HL-60 (cell line): ENCODE data around the gene ANKUB1.

Source experiments
- DNase-seq, 2 experiments: peaks; one replicate each; pipeline ENCODE4 v3.0.0-alpha.2; 2010 to 2020; ENCODE audit warnings: low read depth in 1 of 2, low spot score in 1 of 2
- H3K27ac ChIP-seq: fragments of 250-450 bp; sonication (Bioruptor Pico); replicated peaks from 2 replicates; pipeline ENCODE4 v1.5.1; 2020; ENCODE audit warnings: mild to moderate bottlenecking, moderate library complexity
- H3K27me3 ChIP-seq: fragments of 250-450 bp; sonication (Bioruptor Pico); 2 replicates; pipeline ENCODE4 v1.5.1; 2021; ENCODE audit warnings: mild to moderate bottlenecking, moderate library complexity; ENCODE audit not compliant: insufficient read depth, poor library complexity, severe bottlenecking
- H3K4me3 ChIP-seq: replicated peaks from 2 replicates; pipeline ENCODE4 v1.5.1; 2011; ENCODE audit warnings: mild to moderate bottlenecking, control low read depth, low read length; ENCODE audit not compliant: insufficient read depth
- CTCF ChIP-seq: IDR thresholded peaks from one replicate; pipeline ENCODE4 v1.5.1; 2011; ENCODE audit warnings: low read length, control low read depth, inconsistent platforms; ENCODE audit not compliant: insufficient read depth
- GABPA ChIP-seq: IDR thresholded peaks from 2 replicates; pipeline ENCODE4 v1.6.1; 2012; ENCODE audit warnings: low read depth
- POLR2AphosphoS5 ChIP-seq: IDR thresholded peaks from 2 replicates; pipeline ENCODE4 v1.6.1; 2012; ENCODE audit warnings: low read depth
- SPI1 ChIP-seq: IDR thresholded peaks from 2 replicates; pipeline ENCODE4 v1.6.1; 2012; ENCODE audit warnings: low read depth, mild to moderate bottlenecking, borderline replicate concordance
- TF ChIP-seq, protein P1 (sequence below): IDR thresholded peaks from 2 replicates; pipeline ENCODE4 v1.6.1; 2012; ENCODE audit warnings: low read depth; ENCODE audit not compliant: insufficient replicate concordance

The ANKUB1 gene

DNA sequence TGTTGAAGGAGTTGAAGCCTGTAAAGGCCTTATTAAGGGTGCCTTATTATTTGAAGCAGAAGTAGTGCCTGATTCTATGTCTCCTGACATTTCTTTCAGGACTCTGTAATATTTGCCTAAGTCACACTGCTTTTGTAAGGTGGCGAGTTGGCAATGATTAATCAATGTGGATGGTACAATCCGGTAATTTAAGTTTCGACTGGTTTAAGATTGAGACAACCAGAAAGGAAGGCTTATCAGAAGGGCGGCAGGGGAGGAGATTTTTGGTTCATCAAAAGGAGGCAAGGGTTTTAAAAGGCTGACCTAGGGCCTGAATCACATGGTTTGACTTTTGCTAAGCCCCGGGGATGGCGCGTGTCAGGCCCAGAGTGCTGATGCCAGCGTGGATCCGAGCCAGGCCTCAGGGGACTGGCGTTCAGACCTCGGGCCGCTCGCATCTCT is 19.8 kb upstream of the ANKUB1 start:
- no peak for TF ChIP-seq SPI1
- TF ChIP-seq, protein P1, sequence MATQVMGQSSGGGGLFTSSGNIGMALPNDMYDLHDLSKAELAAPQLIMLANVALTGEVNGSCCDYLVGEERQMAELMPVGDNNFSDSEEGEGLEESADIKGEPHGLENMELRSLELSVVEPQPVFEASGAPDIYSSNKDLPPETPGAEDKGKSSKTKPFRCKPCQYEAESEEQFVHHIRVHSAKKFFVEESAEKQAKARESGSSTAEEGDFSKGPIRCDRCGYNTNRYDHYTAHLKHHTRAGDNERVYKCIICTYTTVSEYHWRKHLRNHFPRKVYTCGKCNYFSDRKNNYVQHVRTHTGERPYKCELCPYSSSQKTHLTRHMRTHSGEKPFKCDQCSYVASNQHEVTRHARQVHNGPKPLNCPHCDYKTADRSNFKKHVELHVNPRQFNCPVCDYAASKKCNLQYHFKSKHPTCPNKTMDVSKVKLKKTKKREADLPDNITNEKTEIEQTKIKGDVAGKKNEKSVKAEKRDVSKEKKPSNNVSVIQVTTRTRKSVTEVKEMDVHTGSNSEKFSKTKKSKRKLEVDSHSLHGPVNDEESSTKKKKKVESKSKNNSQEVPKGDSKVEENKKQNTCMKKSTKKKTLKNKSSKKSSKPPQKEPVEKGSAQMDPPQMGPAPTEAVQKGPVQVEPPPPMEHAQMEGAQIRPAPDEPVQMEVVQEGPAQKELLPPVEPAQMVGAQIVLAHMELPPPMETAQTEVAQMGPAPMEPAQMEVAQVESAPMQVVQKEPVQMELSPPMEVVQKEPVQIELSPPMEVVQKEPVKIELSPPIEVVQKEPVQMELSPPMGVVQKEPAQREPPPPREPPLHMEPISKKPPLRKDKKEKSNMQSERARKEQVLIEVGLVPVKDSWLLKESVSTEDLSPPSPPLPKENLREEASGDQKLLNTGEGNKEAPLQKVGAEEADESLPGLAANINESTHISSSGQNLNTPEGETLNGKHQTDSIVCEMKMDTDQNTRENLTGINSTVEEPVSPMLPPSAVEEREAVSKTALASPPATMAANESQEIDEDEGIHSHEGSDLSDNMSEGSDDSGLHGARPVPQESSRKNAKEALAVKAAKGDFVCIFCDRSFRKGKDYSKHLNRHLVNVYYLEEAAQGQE: no peak
- no peak for TF ChIP-seq POLR2AphosphoS5
- TF ChIP-seq CTCF: no peak
- no peak for TF ChIP-seq GABPA
- peak overlapping the region; percentile 87 for H3K27ac ChIP-seq
- peak overlapping the region; percentile 95 for H3K4me3 ChIP-seq
- DNase-seq: no peak
- H3K27me3 ChIP-seq: no peaks in the 10 kb centered on the region

DNA sequence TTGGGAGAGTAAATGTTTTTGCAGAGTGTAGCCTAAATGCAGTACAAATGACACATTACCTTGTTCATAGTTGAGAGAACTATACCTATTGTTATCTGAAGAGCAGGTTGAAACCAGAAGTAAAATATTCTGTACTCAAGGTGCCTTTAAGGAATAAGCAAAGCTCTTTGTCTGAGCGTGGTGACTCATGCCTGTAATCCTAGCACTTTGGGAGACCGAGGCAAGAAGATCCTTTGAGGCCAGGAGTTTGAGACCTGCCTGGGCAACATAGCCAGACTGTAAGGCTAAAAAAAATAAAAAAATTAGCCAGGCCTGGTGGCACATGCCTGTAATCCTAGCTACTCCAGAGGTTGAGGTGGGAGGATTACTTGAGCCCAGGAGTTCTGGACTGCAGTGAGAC is 18.5 kb upstream of the ANKUB1 start:
- no peaks in the 10 kb centered on the region for H3K27me3 ChIP-seq
- H3K4me3 ChIP-seq: no peak overlapping the region
- no peak overlapping the region for H3K27ac ChIP-seq
- TF ChIP-seq SPI1 (no peak), POLR2AphosphoS5 (no peak), GABPA (no peak), CTCF (no peak)
- TF ChIP-seq, protein P1: no peak
- no peak for DNase-seq

DNA sequence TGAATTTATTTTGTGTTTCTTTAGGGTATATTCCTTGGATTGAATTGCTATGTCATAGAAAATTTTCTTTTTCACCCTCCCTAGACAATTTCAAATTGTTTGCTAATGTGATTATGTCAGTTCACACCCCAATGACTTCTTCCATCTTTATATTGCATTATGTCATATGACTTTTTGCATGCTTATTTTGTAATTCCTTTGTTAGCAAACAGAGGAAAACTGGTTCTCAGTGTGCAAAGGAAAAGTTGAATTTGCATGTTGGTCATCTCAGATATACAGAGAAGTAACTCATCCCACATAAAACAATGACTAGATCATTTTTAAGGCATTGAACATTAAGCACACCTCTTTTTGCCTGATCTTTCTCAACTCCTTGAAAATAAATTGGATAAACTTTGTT is 17.3 kb upstream of the ANKUB1 start:
- no peaks in the 10 kb centered on the region for H3K27me3 ChIP-seq
- H3K4me3 ChIP-seq: no peak overlapping the region

More for the DNA sequence above, 17.3 kb upstream of the ANKUB1 start:
- H3K27ac ChIP-seq: no peak overlapping the region
- no peak for DNase-seq
- TF ChIP-seq SPI1 (no peak), POLR2AphosphoS5 (no peak), GABPA (no peak)
- TF ChIP-seq, protein P1: no peak
